Stimulated activated CD4-positive, alpha-beta T cell treated with anti-CD3 and anti-CD28 coated beads, Interleukin-12 subunit alpha, Interleukin-12 subunit beta, amount 100 ng/mL, for 48 hours (primary cell): ENCODE data around the gene IPO11.
"Not testable (repeated sequence)": the region's sequence is repeated elsewhere in the genome, so short reads cannot be mapped to it uniquely, and the experiment has no call there.

ENCODE experiments used
- DNase-seq, 3 donors: peaks; one replicate each; pipeline ENCODE4 v3.0.0-alpha.2; 2020; ENCODE audit warnings: low read depth in 2 of 3, low spot score in 1 of 3

IPO11 gene

GRCh38 chr5:62448528-62448927 is 36.0 kb downstream of the IPO11 start:
- DNase-seq = no peak

- DNase-seq = no peak
Measured at GRCh38 chr5:62450259-62450658, 37.7 kb downstream of the IPO11 start.

- DNase-seq = no peak
Measured at GRCh38 chr5:62457071-62457470, 44.5 kb downstream of the IPO11 start.

- no peak for DNase-seq
Measured at GRCh38 chr5:62460578-62460983, 48.0 kb downstream of the IPO11 start.

- no peak for DNase-seq
Measured at GRCh38 chr5:62461561-62461960, 49.0 kb downstream of the IPO11 start.

- no peak for DNase-seq
Measured at GRCh38 chr5:62465985-62466925, 53.7 kb downstream of the IPO11 start.

- DNase-seq = no peak
Measured at GRCh38 chr5:62473209-62473608, 60.6 kb downstream of the IPO11 start.

GRCh38 chr5:62475072-62475471 is 62.5 kb downstream of the IPO11 start:
- no peak for DNase-seq

GRCh38 chr5:62477801-62478200 is 65.2 kb downstream of the IPO11 start:
- no peak for DNase-seq

GRCh38 chr5:62483556-62483955 is 71.0 kb downstream of the IPO11 start:
- no peak for DNase-seq

- DNase-seq = no peak
Measured at GRCh38 chr5:62486672-62487071, 74.1 kb downstream of the IPO11 start.

- no peak for DNase-seq
Measured at GRCh38 chr5:62488531-62488930, 76.0 kb downstream of the IPO11 start.

- no peak for DNase-seq
Measured at GRCh38 chr5:62489471-62489870, 76.9 kb downstream of the IPO11 start.

- no peak for DNase-seq
Measured at GRCh38 chr5:62494772-62495171, 82.2 kb downstream of the IPO11 start.

- no peak for DNase-seq
Measured at GRCh38 chr5:62496876-62497275, 84.3 kb downstream of the IPO11 start.

- DNase-seq = no peak
Measured at GRCh38 chr5:62498961-62499360, 86.4 kb downstream of the IPO11 start.

- DNase-seq = no peak
Measured at GRCh38 chr5:62499756-62500155, 87.2 kb downstream of the IPO11 start.

GRCh38 chr5:62502456-62503101 is 90.0 kb downstream of the IPO11 start:
- DNase-seq = no peak

GRCh38 chr5:62504129-62504528 is 91.6 kb downstream of the IPO11 start:
- DNase-seq = no peak

GRCh38 chr5:62506659-62507460 is 94.3 kb downstream of the IPO11 start:
- DNase-seq = no peak

GRCh38 chr5:62508760-62509159 is 96.2 kb downstream of the IPO11 start:
- DNase-seq = not testable (repeated sequence)

- no peak for DNase-seq
Measured at GRCh38 chr5:62509806-62510205, 97.2 kb downstream of the IPO11 start.
